HG02943 (cell line): Measurements from ENCODE around the gene FREM1.

Source experiments
- ATAC-seq: cut with Tn5 transposase; IDR thresholded peaks from one replicate; pipeline ENCODE4 v1.9.1; 2021; ENCODE audit warnings: mild to moderate bottlenecking, low read depth, moderate library complexity; ENCODE audit not compliant: unreplicated experiment

Gene FREM1

GRCh38 chr9:14883310-14883944 is 26.8 kb downstream of the FREM1 start:
- ATAC-seq: no peak

GRCh38 chr9:14882090-14882489 is 28.1 kb downstream of the FREM1 start:
- ATAC-seq: no peak

- ATAC-seq: no peak
Observed at GRCh38 chr9:14881006-14881405, 29.2 kb downstream of the FREM1 start.

GRCh38 chr9:14870090-14870489 is 40.1 kb downstream of the FREM1 start:
- ATAC-seq: no peak

GRCh38 chr9:14869671-14870070 is 40.6 kb downstream of the FREM1 start:
- ATAC-seq: no peak

- ATAC-seq: no peak
Observed at GRCh38 chr9:14868772-14869583, 41.2 kb downstream of the FREM1 start.

GRCh38 chr9:14868418-14868771 is 41.8 kb downstream of the FREM1 start:
- no peak for ATAC-seq

GRCh38 chr9:14866200-14866749 is 44.0 kb downstream of the FREM1 start:
- ATAC-seq: no peak

- ATAC-seq: no peak
Observed at GRCh38 chr9:14864309-14864708, 45.9 kb downstream of the FREM1 start.

- ATAC-seq: no peak
Observed at GRCh38 chr9:14863402-14863801, 46.8 kb downstream of the FREM1 start.

GRCh38 chr9:14857449-14858305 is 52.6 kb downstream of the FREM1 start:
- no peak for ATAC-seq

GRCh38 chr9:14849851-14850250 is 60.4 kb downstream of the FREM1 start:
- no peak for ATAC-seq

- no peak for ATAC-seq
Observed at GRCh38 chr9:14849296-14849695, 60.9 kb downstream of the FREM1 start.

- peak; percentile 94 for ATAC-seq
Observed at GRCh38 chr9:14846871-14847311, 63.3 kb downstream of the FREM1 start.

GRCh38 chr9:14843163-14843562 is 67.1 kb downstream of the FREM1 start:
- no peak for ATAC-seq

- ATAC-seq: no peak
Observed at GRCh38 chr9:14842269-14842668, 68.0 kb downstream of the FREM1 start.

GRCh38 chr9:14838701-14839100 is 71.5 kb downstream of the FREM1 start:
- ATAC-seq: no peak

- no peak for ATAC-seq
Observed at GRCh38 chr9:14836885-14837284, 73.3 kb downstream of the FREM1 start.

GRCh38 chr9:14831661-14832060 is 78.6 kb downstream of the FREM1 start:
- no peak for ATAC-seq

GRCh38 chr9:14831074-14831473 is 79.2 kb downstream of the FREM1 start:
- no peak for ATAC-seq

- ATAC-seq: no peak
Observed at GRCh38 chr9:14830057-14830456, 80.2 kb downstream of the FREM1 start.
